ENCODE results near the gene NID2.

DNA sequence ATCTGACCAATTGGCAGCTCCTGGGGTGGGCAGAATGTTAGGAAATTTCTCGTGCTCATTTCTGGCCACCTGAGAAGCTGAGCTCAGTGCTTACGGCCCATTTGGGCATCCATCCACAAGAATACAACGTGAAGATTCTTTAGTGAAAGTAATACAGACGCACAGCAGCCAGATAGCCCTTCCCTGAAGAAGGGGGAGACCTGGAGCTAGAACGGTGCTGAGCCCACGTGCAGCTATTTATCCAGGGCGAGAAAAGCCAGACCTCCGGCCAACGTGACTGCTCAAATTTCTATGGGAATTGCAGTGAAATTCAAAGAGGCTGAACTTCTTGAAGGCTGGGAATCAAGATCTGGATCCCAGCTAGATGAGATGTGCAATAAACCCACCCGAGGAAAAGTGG is 20.7 kb downstream of the NID2 start:
- TF ChIP-seq, protein P1, sequence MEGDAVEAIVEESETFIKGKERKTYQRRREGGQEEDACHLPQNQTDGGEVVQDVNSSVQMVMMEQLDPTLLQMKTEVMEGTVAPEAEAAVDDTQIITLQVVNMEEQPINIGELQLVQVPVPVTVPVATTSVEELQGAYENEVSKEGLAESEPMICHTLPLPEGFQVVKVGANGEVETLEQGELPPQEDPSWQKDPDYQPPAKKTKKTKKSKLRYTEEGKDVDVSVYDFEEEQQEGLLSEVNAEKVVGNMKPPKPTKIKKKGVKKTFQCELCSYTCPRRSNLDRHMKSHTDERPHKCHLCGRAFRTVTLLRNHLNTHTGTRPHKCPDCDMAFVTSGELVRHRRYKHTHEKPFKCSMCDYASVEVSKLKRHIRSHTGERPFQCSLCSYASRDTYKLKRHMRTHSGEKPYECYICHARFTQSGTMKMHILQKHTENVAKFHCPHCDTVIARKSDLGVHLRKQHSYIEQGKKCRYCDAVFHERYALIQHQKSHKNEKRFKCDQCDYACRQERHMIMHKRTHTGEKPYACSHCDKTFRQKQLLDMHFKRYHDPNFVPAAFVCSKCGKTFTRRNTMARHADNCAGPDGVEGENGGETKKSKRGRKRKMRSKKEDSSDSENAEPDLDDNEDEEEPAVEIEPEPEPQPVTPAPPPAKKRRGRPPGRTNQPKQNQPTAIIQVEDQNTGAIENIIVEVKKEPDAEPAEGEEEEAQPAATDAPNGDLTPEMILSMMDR (IDR thresholded peaks at IDR 0.05; ENCODE audit: poor library complexity), result no peak
- TF ChIP-seq EZH2phosphoT487 (IDR thresholded peaks at IDR 0.05; ENCODE audit: low read depth, severe bottlenecking, unreplicated experiment), result no peak
- TF ChIP-seq EZH2 (IDR thresholded peaks at IDR 0.05; ENCODE audit: borderline replicate concordance), result no peak
